Naive thymus-derived CD8-positive, alpha-beta T cell (primary cell): ENCODE measurements around the gene TNS3. TPM values are rescaled to one million over a fixed set of nuclear protein-coding genes. Genes with fewer than 3 reads are reported as not detected.

ENCODE experiments used
- ATAC-seq, 2 donors: fragments of 150-1000 bp; cut with Tn5 transposase in 1 of 2; sonication (Bioruptor Pico), chemical (Tn5 transposase) in 1 of 2; 1 replicate in 1 of 2; 2 replicates in 1 of 2; pipeline ENCODE4 v1.10.0; 2021; ENCODE audit warnings: mild to moderate bottlenecking in 2 of 2, moderate library complexity in 2 of 2
- POLR2A ChIA-PET: fragments of 350-600 bp; sonication (Branson Sonifier 250); formaldehyde crosslinking; loops from one replicate; lab custom pipeline; 2021; ENCODE audit warnings: antibody characterized with exemption; lab: Charles Lee
- DNase-seq, 10 donors: peaks; one replicate each; pipeline versions ENCODE4 v3.0.0 to v3.0.0-alpha.2; 2020 to 2022
- H3K27ac Mint-ChIP-seq, 10 donors: one replicate each; pipeline ENCODE4 v1.8.0; 2020 to 2022; ENCODE audit warnings: mild to moderate bottlenecking in 10 of 10, mixed read lengths in 10 of 10, moderate library complexity in 4 of 10, inconsistent platforms in 1 of 10
- H3K27me3 Mint-ChIP-seq, 5 donors: one replicate each; pipeline ENCODE4 v1.8.0; 2021 to 2022; ENCODE audit warnings: mixed read lengths in 5 of 5
- H3K36me3 Mint-ChIP-seq, 3 donors: one replicate each; pipeline ENCODE4 v1.8.0; 2020 to 2022; ENCODE audit warnings: mixed read lengths in 3 of 3, mild to moderate bottlenecking in 2 of 3, inconsistent platforms in 1 of 3
- H3K4me1 Mint-ChIP-seq, 4 donors: one replicate each; pipeline ENCODE4 v1.8.0; 2021 to 2022; ENCODE audit warnings: mixed read lengths in 4 of 4
- H3K4me3 Mint-ChIP-seq, 10 donors: one replicate each; pipeline ENCODE4 v1.8.0; 2020 to 2022; ENCODE audit warnings: mild to moderate bottlenecking in 10 of 10, mixed read lengths in 10 of 10, moderate library complexity in 6 of 10, inconsistent platforms in 1 of 10
- H3K9me3 Mint-ChIP-seq, 9 donors: one replicate each; pipeline ENCODE4 v1.8.0; 2020 to 2022; ENCODE audit warnings: mixed read lengths in 9 of 9, mild to moderate bottlenecking in 3 of 9, inconsistent platforms in 1 of 9, moderate library complexity in 1 of 9
- polyA plus RNA-seq, 3 donors: library from polyadenylated mRNA; unstranded; fragments of 300-500 nt; fragmentation: Illumina TruSeq; gene quantifications; one replicate each; pipeline ENCODE4 v1.2.3, GENCODE V29; 2021
- total RNA-seq, 8 experiments: library from RNA in 2 of 8; stranded (reverse) in 2 of 8; gene quantifications; one replicate each; pipeline ENCODE4 v1.2.3 and lab custom pipeline; 2021 to 2026

The TNS3 gene
- total and polyA plus RNA-seq, 5 experiments from 2014 or later: 1.2 to 1.6 TPM; not detected in 3

DNA sequence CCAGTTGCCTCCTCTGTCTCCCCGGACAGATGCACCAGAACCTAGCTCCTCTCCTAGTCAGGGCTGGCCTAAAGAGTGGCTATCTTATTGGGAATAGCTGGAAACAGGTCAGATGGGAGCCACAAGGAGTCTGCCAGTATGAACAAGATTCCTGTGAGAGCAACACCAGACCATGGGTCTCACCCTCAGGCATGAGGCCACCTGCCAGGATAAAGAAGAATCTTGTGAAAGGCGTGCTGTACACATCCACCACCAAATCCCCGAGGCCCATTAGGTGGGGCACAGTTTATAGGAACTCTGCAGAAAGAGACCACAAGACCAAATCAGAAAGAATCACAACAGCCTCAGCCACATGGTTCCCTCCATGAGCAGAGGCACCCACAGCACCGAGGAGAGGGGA lies 325.9 kb downstream of the TNS3 start:
- H3K4me1 Mint-ChIP-seq: peaks cover 9 to 27% (median 20%) of the 10 kb centered on the region in 4 donors
- DNase-seq (no peak), ATAC-seq (no peak)
- H3K9me3 Mint-ChIP-seq: peaks cover 0 to 10% (median 2%) of the 10 kb centered on the region in 9 donors
- H3K36me3 Mint-ChIP-seq: no peaks in the 10 kb centered on the region
- peak overlapping the region in 1 of 10 donors; percentile 9 for H3K27ac Mint-ChIP-seq
- peaks cover 15 to 62% (median 39%) of the 10 kb centered on the region in 5 donors for H3K27me3 Mint-ChIP-seq
- POLR2A ChIA-PET: no interaction called here
- peak overlapping the region in 3 of 10 donors; percentile 33 to 79 (median 43) for H3K4me3 Mint-ChIP-seq

DNA sequence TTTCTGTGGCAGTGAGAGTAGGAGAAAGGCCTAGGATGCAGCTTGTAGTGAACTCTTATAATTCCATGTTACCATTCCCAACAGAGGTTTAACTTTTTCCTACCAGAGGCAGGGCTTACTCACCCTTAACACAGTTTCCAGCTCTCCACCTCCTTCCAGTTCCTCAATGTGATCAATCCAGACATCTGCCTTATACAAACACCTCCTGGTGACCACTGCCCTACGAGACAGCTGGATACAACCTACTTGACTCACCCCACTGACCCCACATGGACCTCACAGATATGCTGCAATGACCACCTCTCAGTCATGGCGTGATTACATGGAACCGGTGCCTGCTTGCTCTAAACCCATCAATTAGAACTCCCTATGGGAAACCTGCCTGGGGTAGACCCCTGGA lies 326.5 kb downstream of the TNS3 start:
- DNase-seq (no peak), ATAC-seq (no peak)
- peak overlapping the region in 2 of 10 donors; percentile 9 to 70 for H3K27ac Mint-ChIP-seq
- peak overlapping the region in 7 of 10 donors; percentile 4 to 79 (median 58) for H3K4me3 Mint-ChIP-seq
- peaks cover 15 to 57% (median 38%) of the 10 kb centered on the region in 5 donors for H3K27me3 Mint-ChIP-seq
- POLR2A ChIA-PET: no interaction called here
- peaks cover 0 to 10% (median 2%) of the 10 kb centered on the region in 9 donors for H3K9me3 Mint-ChIP-seq
- H3K4me1 Mint-ChIP-seq: peaks cover 9 to 27% (median 20%) of the 10 kb centered on the region in 4 donors
- H3K36me3 Mint-ChIP-seq: no peaks in the 10 kb centered on the region

DNA sequence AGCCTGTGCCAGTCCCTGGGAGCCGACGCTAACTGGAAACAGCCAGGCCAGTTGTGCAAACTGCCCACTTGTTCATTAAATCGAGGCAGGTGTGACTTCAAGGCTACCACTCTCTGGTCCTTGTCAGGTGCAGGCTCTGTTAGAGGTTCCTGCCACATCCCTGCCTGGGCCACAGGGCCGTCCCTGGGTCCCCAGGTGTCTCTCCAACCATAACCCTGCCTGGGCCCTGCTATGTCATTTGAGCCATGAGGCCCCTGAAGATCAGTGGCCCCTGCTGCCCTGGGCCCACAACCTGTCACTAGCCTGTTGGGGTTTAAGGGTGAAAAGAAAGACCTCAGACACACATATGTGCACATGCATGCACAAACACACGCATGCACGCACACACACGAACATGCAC lies 326.9 kb downstream of the TNS3 start:
- H3K36me3 Mint-ChIP-seq: no peaks in the 10 kb centered on the region
- ATAC-seq: no peak
- H3K4me1 Mint-ChIP-seq: peaks cover 9 to 27% (median 20%) of the 10 kb centered on the region in 4 donors
- H3K4me3 Mint-ChIP-seq: peak overlapping the region in 6 of 10 donors; percentile 66 to 79 (median 76)
- peaks cover 11 to 53% (median 34%) of the 10 kb centered on the region in 5 donors for H3K27me3 Mint-ChIP-seq
- peaks cover 0 to 10% (median 2%) of the 10 kb centered on the region in 9 donors for H3K9me3 Mint-ChIP-seq
- POLR2A ChIA-PET: no interaction called here
- peak overlapping the region in 1 of 10 donors; percentile 44 for H3K27ac Mint-ChIP-seq
- DNase-seq: no peak

DNA sequence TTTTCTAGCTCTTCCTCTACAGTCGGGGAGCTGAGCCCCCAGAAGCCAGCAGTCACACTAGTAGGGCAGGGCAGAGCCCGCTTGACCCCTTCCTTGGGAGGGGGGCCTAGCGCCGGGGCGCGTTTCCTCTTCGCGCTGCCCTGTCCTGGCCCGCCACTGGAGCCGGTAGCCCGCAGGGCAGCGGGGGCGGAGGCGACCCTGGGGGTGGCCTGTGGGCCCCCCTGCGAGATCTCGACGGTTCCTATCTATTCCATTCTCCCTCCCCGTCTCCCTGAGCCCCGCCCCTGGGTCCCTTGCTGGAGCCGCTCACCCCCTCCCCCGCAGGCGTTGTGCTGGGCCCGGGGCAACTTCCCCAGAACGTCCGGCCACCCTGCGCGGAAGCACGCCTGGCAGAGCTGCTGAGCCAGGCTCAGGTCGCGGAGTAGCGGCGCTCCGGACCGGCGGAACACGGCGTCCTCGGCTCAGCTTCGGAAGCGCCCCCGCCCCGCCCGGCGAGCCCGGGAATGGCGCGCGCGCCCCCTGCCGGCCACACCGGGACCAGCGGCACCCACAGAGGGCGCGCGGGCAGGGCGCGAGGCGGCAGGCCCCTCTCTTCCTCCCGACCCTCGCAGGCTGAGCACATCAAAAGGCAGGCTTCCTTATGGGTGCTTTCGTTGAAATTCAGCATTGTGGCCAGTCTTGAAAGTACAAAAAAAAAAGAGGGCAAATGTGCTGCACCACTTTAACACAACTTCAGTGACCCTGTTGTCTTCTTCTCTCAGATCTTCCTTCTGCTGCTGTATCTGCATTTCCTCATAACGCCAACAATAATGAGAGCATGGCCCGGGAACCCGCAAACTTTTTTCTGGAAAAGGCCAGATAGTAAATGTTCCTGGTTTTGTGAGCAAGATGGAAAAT lies 327.6 kb downstream of the TNS3 start:
- H3K27me3 Mint-ChIP-seq: peaks cover 11 to 50% (median 27%) of the 10 kb centered on the region in 5 donors
- H3K36me3 Mint-ChIP-seq: no peaks in the 10 kb centered on the region
- peaks cover 0 to 10% (median 4%) of the 10 kb centered on the region in 9 donors for H3K9me3 Mint-ChIP-seq
- ATAC-seq (peak; percentile 78 to 92), DNase-seq (peak; percentile 12 to 70 (median 48))
- H3K4me3 Mint-ChIP-seq: peak overlapping the region; percentile 65 to 79 (median 72)
- POLR2A ChIA-PET: no interaction called here
- peak overlapping the region in 2 of 10 donors; percentile 41 to 44 for H3K27ac Mint-ChIP-seq
- H3K4me1 Mint-ChIP-seq: peaks cover 9 to 27% (median 20%) of the 10 kb centered on the region in 4 donors

DNA sequence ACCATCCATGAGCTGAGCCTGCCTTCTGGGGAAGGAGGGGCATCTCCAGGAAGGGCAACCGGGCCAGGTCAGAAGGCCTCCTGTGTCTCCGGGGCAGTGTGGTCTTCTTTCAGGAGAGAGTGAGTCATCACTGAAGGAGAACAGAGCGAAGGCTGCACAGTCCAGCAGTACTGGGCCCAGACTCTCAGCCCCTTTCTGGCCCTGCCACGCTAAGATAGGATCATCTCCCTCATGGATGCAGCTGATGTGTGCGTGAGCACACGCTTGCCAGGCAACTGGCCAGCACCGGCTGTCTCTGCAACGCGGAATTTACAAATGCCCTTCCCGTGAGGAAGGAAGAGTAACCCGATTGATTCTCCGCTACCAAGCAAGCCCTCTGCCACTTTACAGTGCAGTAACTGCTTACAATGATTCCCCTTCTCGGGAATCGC lies 328.2 kb downstream of the TNS3 start:
- Mint-ChIP-seq H3K27ac (no peak overlapping the region), H3K4me3 (peak overlapping the region; percentile 5 to 79 (median 63)), H3K36me3 (no peaks in the 10 kb centered on the region), H3K4me1 (peaks cover 9 to 27% (median 20%) of the 10 kb centered on the region in 4 donors), H3K9me3 (peaks cover 0 to 10% (median 4%) of the 10 kb centered on the region in 9 donors), H3K27me3 (peaks cover 11 to 48% (median 21%) of the 10 kb centered on the region in 5 donors)
- POLR2A ChIA-PET: no interaction called here
- ATAC-seq (peak; percentile 19 to 30), DNase-seq (no peak)

DNA sequence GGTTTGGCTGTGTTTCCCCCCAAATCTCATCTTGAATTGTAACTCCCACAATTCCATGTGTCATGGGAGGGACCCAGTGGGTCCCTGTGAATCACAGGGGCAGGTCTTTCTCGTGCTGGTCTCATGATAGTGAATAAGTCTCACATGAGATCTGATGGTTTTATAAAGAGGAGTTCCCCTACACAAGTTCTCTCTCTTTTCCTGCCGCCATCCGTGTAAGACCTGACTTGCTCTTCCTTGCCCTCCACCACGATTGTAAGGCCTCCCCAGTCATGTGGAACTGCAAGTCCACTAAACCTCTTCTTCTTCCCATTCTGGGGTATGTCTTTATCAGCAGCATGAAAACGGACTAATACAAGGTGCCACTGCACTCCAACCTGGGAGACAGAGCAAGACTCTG lies 329.2 kb downstream of the TNS3 start:
- Mint-ChIP-seq H3K4me1 (peaks cover 9 to 27% (median 20%) of the 10 kb centered on the region in 4 donors), H3K4me3 (no peak overlapping the region), H3K36me3 (no peaks in the 10 kb centered on the region), H3K9me3 (peaks cover 0 to 10% (median 4%) of the 10 kb centered on the region in 9 donors), H3K27ac (no peak overlapping the region), H3K27me3 (peaks cover 10 to 40% (median 17%) of the 10 kb centered on the region in 5 donors)
- ATAC-seq: no peak
- POLR2A ChIA-PET: no interaction called here
- DNase-seq: no peak

DNA sequence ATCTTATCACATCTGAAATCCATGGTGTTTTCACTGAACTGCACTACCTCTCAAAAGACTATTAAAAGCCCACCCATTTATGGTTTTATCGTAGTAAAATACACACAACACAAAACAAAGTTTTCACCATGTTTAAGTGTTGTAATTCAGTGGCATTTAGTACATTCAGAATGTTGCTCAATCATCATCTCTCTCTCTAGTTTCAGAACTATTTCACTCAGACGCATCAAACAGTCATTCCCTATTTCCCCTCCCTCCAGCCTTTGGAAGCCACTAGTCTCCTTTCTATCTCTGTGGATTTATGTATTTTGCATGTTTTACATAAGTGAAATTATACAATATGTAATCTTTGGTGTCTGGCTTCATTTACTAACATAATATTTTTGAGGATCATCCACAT lies 332.6 kb downstream of the TNS3 start:
- Mint-ChIP-seq H3K36me3 (no peaks in the 10 kb centered on the region), H3K4me1 (peaks cover 0 to 10% (median 8%) of the 10 kb centered on the region in 4 donors), H3K27me3 (peaks cover 2 to 22% (median 6%) of the 10 kb centered on the region in 5 donors), H3K4me3 (no peak overlapping the region), H3K9me3 (peaks cover 0 to 8% (median 4%) of the 10 kb centered on the region in 9 donors), H3K27ac (no peak overlapping the region)
- POLR2A ChIA-PET: interaction anchor here (0.7 kb wide), 1 partner anchor 29 kb away, joined by 5 read pairs; no protein-coding TSS in a partner anchor
- no peak for ATAC-seq
- DNase-seq: no peak

DNA sequence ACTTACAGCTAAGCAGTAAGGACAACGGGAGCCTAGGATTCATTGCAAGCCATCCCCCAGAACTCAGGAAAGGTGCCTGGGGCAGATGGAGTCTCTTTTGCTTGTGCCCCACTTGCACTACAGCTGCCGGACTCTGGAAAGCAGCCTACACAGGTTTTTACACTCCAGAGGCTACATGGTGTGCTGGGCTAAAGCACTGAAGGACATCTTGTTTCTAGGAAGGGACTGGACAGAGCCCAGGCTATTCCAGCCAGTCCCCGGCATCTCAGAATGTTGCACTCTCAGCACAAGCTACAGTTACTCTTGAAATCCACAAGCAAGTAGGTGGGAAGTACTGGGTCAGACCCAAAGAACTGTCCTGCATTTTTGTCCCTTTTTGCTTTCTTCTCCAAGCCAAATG lies 333.1 kb downstream of the TNS3 start:
- H3K4me3 Mint-ChIP-seq: no peak overlapping the region
- peaks cover 0 to 8% (median 4%) of the 10 kb centered on the region in 9 donors for H3K9me3 Mint-ChIP-seq
- ATAC-seq (no peak), DNase-seq (no peak)
- H3K4me1 Mint-ChIP-seq: peaks cover 0 to 7% (median 6%) of the 10 kb centered on the region in 4 donors
- no peaks in the 10 kb centered on the region for H3K36me3 Mint-ChIP-seq
- peaks cover 2 to 25% (median 6%) of the 10 kb centered on the region in 5 donors for H3K27me3 Mint-ChIP-seq
- POLR2A ChIA-PET: no interaction called here
- H3K27ac Mint-ChIP-seq: no peak overlapping the region

DNA sequence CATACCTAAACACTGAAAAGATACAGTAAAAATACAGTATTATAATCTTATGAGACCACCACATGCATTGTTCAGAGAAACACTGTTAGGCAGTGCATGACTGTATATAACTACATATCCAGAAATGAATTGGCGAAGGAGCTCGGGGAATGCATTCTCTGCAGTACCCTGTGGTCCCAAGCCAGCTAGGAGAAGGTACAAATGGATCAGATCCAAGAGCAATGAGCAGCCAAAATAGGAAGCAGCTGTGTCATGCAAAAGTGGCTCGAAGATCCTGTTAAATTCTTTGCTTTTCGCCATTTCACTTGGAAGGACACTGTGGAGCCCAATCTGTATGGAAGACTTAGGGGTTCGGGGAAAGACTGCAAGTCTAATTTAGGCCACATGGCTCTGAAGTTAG lies 334.8 kb downstream of the TNS3 start:
- DNase-seq (no peak), ATAC-seq (no peak)
- Mint-ChIP-seq H3K36me3 (no peaks in the 10 kb centered on the region), H3K4me1 (no peaks in the 10 kb centered on the region), H3K9me3 (peaks cover 0 to 7% (median 4%) of the 10 kb centered on the region in 9 donors), H3K27ac (no peak overlapping the region), H3K4me3 (no peak overlapping the region), H3K27me3 (peaks cover 2 to 16% (median 2%) of the 10 kb centered on the region in 5 donors)
- POLR2A ChIA-PET: no interaction called here

DNA sequence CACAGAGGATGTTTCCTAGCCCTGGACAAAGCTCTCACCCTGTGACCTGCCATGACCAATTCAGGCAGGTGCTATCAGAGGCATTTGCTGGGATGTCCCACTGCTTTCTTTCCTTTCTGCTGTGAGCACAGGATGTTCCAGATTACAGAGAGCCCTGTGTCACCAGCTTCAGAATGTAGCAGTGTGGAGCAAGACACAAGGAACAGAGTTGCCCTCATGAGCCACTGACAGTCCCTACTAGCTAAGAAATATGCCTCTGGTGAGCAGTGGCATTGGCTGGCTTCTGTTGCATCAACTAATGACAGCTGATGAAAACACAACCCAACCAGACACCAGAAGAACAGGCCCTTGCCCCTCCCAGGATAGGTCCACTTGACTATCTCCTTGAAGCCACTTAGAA lies 337.2 kb downstream of the TNS3 start:
- H3K27me3 Mint-ChIP-seq: peaks cover 2 to 16% (median 7%) of the 10 kb centered on the region in 5 donors
- ATAC-seq (no peak), DNase-seq (no peak)
- H3K4me1 Mint-ChIP-seq: no peaks in the 10 kb centered on the region
- H3K4me3 Mint-ChIP-seq: no peak overlapping the region
- POLR2A ChIA-PET: no interaction called here
- H3K9me3 Mint-ChIP-seq: peaks cover 0 to 3% (median 0%) of the 10 kb centered on the region in 9 donors
- H3K27ac Mint-ChIP-seq: no peak overlapping the region
- no peaks in the 10 kb centered on the region for H3K36me3 Mint-ChIP-seq

DNA sequence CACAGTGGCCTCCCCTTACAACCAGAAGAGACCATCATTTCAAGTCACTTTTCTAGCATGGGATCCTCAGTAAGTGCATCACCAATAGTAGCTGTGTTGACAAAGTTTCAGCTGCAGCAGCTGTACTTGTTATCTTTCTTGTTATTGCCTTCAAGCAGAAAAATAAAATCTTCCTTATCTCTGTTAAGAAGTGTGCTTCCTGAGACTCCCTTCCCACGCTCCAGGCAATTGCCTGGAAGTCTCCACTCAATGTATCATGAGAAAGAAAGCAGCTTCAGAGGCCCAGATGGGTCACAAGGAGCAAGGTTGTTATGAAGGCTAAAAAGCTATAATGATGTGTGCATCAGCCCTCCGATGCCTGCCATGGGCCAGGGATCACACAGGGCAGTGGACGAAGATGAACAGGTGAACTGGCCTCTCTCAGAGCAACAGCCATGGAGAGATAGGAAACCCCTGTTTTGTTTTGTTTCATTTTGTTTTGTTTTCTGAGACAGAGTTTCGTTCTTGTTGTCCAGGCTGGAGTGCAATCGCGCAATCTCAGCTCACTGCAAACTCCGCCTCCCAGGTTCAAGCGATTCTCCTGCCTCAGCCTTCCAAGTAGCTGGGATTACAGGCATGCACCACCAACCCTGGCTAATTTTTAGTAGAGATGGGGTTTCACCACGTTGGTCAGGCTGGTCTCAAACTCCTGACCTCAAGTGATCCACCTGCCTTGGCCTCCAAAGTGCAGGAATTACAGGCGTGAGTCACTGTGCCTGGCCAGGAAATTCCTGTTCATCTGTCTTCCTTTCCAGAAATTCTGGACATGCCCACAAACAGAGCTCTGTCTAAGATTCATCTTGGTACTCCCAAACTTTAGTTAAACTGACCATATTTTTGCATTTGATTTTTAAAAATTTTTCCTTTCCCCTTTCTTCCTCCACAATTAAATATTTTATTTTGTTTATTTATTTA lies 340.5 kb downstream of the TNS3 start:
- POLR2A ChIA-PET: no interaction called here
- no peaks in the 10 kb centered on the region for H3K36me3 Mint-ChIP-seq
- no peaks in the 10 kb centered on the region for H3K9me3 Mint-ChIP-seq
- DNase-seq (no peak), ATAC-seq (no peak)
- no peak overlapping the region for H3K4me3 Mint-ChIP-seq
- H3K4me1 Mint-ChIP-seq: no peaks in the 10 kb centered on the region
- no peak overlapping the region for H3K27ac Mint-ChIP-seq
- H3K27me3 Mint-ChIP-seq: peaks cover 2 to 16% (median 7%) of the 10 kb centered on the region in 5 donors

DNA sequence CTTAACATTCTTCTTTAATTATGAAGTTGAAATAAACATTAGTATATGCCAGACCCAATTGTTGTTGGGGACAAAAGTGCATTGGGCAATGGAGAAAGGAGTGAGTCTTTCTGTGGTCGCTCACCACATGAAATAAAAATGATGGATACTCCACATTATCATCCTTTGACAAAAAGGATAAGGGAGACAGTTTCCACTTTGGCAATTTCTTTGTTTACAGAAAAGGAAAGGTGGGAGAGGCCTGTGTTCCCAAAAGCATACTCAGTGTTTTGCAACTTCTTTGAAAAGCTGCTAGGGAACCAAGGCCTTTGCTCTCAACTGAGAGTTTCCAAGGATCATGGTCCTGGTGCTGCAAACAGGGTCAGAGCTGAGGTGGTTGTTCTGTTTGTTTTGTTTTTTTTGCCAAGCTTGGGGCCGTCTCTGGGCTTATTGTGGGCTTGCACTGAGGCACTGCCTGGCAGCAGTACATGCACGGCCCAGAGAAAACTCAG lies 341.9 kb downstream of the TNS3 start:
- no peak for DNase-seq
- Mint-ChIP-seq H3K9me3 (no peaks in the 10 kb centered on the region), H3K4me1 (no peaks in the 10 kb centered on the region), H3K36me3 (no peaks in the 10 kb centered on the region), H3K27ac (no peak overlapping the region), H3K4me3 (no peak overlapping the region), H3K27me3 (peaks cover 0 to 9% (median 4%) of the 10 kb centered on the region in 5 donors)
- POLR2A ChIA-PET: no interaction called here
- no peak for ATAC-seq
